H9 (cell line): ENCODE results near the gene KAT8. TPM values are rescaled to one million over a fixed set of nuclear protein-coding genes. Genes with fewer than 3 reads are reported as not detected.

Experiments used
- DNase-seq: peaks from one replicate; pipeline ENCODE4 v3.0.0-alpha.2; 2017
- H2AFZ ChIP-seq: one replicate; pipeline ENCODE4 v1.6.1; 2013; ENCODE audit warnings: mild to moderate bottlenecking, low read length, control low read depth, moderate library complexity
- H2AK5ac ChIP-seq: 2 replicates; pipeline ENCODE4 v1.6.1; 2013; ENCODE audit warnings: low read length, control low read depth, mixed read lengths; ENCODE audit not compliant: insufficient read length
- H2BK120ac ChIP-seq: one replicate; pipeline ENCODE4 v1.6.1; 2013; ENCODE audit warnings: low read depth, mild to moderate bottlenecking, low read length, control low read depth, inconsistent platforms; ENCODE audit not compliant: poor library complexity, severe bottlenecking
- H2BK12ac ChIP-seq: 2 replicates; pipeline ENCODE4 v1.6.1; 2013; ENCODE audit warnings: low read length, control low read depth, mixed read lengths, low read depth; ENCODE audit not compliant: insufficient read length
- H2BK15ac ChIP-seq: 2 replicates; pipeline ENCODE4 v1.6.1; 2013; ENCODE audit warnings: low read depth, low read length, control low read depth
- H2BK20ac ChIP-seq: one replicate; pipeline ENCODE4 v1.6.1; 2013; ENCODE audit warnings: low read depth, mild to moderate bottlenecking, low read length, control low read depth, inconsistent platforms; ENCODE audit not compliant: poor library complexity, severe bottlenecking
- H2BK5ac ChIP-seq: 2 replicates; pipeline ENCODE4 v1.6.1; 2013; ENCODE audit warnings: low read length, control low read depth, mixed read lengths; ENCODE audit not compliant: insufficient read length
- H3K14ac ChIP-seq: 2 replicates; pipeline ENCODE4 v1.6.1; 2013; ENCODE audit warnings: low read length, control low read depth; ENCODE audit not compliant: insufficient read depth
- H3K18ac ChIP-seq: 2 replicates; pipeline ENCODE4 v1.6.1; 2013; ENCODE audit warnings: low read depth, mild to moderate bottlenecking, mixed read lengths, low read length, control low read depth; ENCODE audit not compliant: insufficient read length
- H3K23ac ChIP-seq: 2 replicates; pipeline ENCODE4 v1.6.1; 2013; ENCODE audit warnings: low read length, control low read depth, mixed read lengths, low read depth; ENCODE audit not compliant: insufficient read length
- H3K23me2 ChIP-seq: 2 replicates; pipeline ENCODE4 v1.6.1; 2013; ENCODE audit warnings: low read depth, mild to moderate bottlenecking, mixed read lengths, low read length, control low read depth; ENCODE audit not compliant: insufficient read length, poor library complexity, severe bottlenecking
- H3K27ac ChIP-seq: 2 replicates; pipeline ENCODE4 v1.5.1; 2013; ENCODE audit warnings: low read length, control low read depth, mixed read lengths, low read depth; ENCODE audit not compliant: insufficient read length
- H3K27me3 ChIP-seq: 2 replicates; pipeline ENCODE4 v1.6.1; 2013; ENCODE audit warnings: low read length, control low read depth, inconsistent platforms; ENCODE audit not compliant: insufficient read depth
- H3K4ac ChIP-seq: 2 replicates; pipeline ENCODE4 v1.6.1; 2013; ENCODE audit warnings: low read depth, mild to moderate bottlenecking, control low read depth, inconsistent platforms, low read length, moderate library complexity
- H3K4me1 ChIP-seq: 2 replicates; pipeline ENCODE4 v1.6.1; 2013; ENCODE audit warnings: low read length, control low read depth, inconsistent platforms; ENCODE audit not compliant: insufficient read depth
- H3K4me2 ChIP-seq: 2 replicates; pipeline ENCODE4 v1.6.1; 2013; ENCODE audit warnings: low read length, control low read depth, mixed read lengths; ENCODE audit not compliant: insufficient read length, insufficient read depth
- H3K56ac ChIP-seq: 2 replicates; pipeline ENCODE4 v1.6.1; 2013; ENCODE audit warnings: low read depth, mild to moderate bottlenecking, mixed read lengths, low read length, control low read depth; ENCODE audit not compliant: insufficient read length
- H3K79me1 ChIP-seq: 2 replicates; pipeline ENCODE4 v1.6.1; 2013; ENCODE audit warnings: low read depth, mild to moderate bottlenecking, moderate library complexity, low read length, control low read depth, inconsistent platforms; ENCODE audit not compliant: insufficient read depth, poor library complexity, severe bottlenecking
- H3K79me2 ChIP-seq: 2 replicates; pipeline ENCODE4 v1.6.1; 2013; ENCODE audit warnings: low read length, control low read depth, inconsistent platforms; ENCODE audit not compliant: insufficient read depth
- H3K9ac ChIP-seq: 2 replicates; pipeline ENCODE4 v1.6.1; 2013; ENCODE audit warnings: low read length, control low read depth, mixed read lengths; ENCODE audit not compliant: insufficient read length; ENCODE audit errors: extremely low read depth
- H3K9me3 ChIP-seq: one replicate; pipeline ENCODE4 v1.6.1; 2013; ENCODE audit warnings: low read depth, low read length, inconsistent platforms; ENCODE audit not compliant: control insufficient read depth
- H3T11ph ChIP-seq: one replicate; pipeline ENCODE4 v1.6.1; 2013; ENCODE audit warnings: mild to moderate bottlenecking, low read length, control low read depth, inconsistent platforms
- H4K20me1 ChIP-seq: one replicate; pipeline ENCODE4 v1.6.1; 2013; ENCODE audit not compliant: control insufficient read depth, insufficient read length, insufficient read depth
- H4K5ac ChIP-seq: 2 replicates; pipeline ENCODE4 v1.6.1; 2013; ENCODE audit warnings: low read depth, mild to moderate bottlenecking, mixed read lengths, low read length, control low read depth; ENCODE audit not compliant: insufficient read length
- H4K8ac ChIP-seq: replicated peaks from 2 replicates; pipeline ENCODE4 v1.6.1; 2013; ENCODE audit warnings: low read length, control low read depth, mixed read lengths, low read depth; ENCODE audit not compliant: insufficient read length
- H4K91ac ChIP-seq: 2 replicates; pipeline ENCODE4 v1.6.1; 2013; ENCODE audit warnings: low read depth, mild to moderate bottlenecking, moderate library complexity, mixed read lengths, low read length, control low read depth; ENCODE audit not compliant: insufficient read length
- H3K27ac Mint-ChIP-seq, 3 experiments: 2 replicates in 2 of 3; 3 replicates in 1 of 3; pipeline ENCODE4 v1.8.0; 2020 to 2021; ENCODE audit warnings: mixed read lengths in 3 of 3, mild to moderate bottlenecking in 1 of 3, moderate library complexity in 1 of 3
- H3K27me3 Mint-ChIP-seq: 2 replicates; pipeline ENCODE4 v1.8.0; 2021; ENCODE audit warnings: low read depth, mild to moderate bottlenecking, moderate library complexity, mixed read lengths
- H3K36me3 Mint-ChIP-seq, 3 experiments: 2 replicates in 2 of 3; 3 replicates in 1 of 3; pipeline ENCODE4 v1.8.0; 2020 to 2021; ENCODE audit warnings: low read depth in 3 of 3, mixed read lengths in 3 of 3; ENCODE audit not compliant: insufficient read depth in 1 of 3
- H3K4me1 Mint-ChIP-seq, 2 experiments: 2 replicates each; pipeline ENCODE4 v1.8.0; 2020; ENCODE audit warnings: mixed read lengths in 2 of 2
- H3K4me3 Mint-ChIP-seq, 2 experiments: 2 replicates in 1 of 2; 3 replicates in 1 of 2; pipeline ENCODE4 v1.8.0; 2020 to 2021; ENCODE audit warnings: mild to moderate bottlenecking in 2 of 2, mixed read lengths in 2 of 2, moderate library complexity in 1 of 2
- H3K9me3 Mint-ChIP-seq, 2 experiments: 2 replicates in 1 of 2; 3 replicates in 1 of 2; pipeline ENCODE4 v1.8.0; 2020; ENCODE audit warnings: mild to moderate bottlenecking in 2 of 2, mixed read lengths in 2 of 2, moderate library complexity in 1 of 2
- WGBS: extraction: QIAGEN DNeasy Blood & Tissue Kit; methylation state at CpG from one replicate; pipeline ENCODE4 v1.1.7; 2013; ENCODE audit warnings: missing lambda C conversion rate, low lambda C conversion rate, mixed read lengths; ENCODE audit not compliant: insufficient read length; ENCODE audit errors: extremely low coverage; 5-methylcytosine and 5-hydroxymethylcytosine counted together
- total RNA-seq: library from RNA; stranded (reverse); gene quantifications from 2 replicates; pipeline ENCODE4 v1.2.1, GENCODE V29; 2021
- TF ChIP-seq, protein P1 (sequence below): fragments of 200-600 bp; sonication (generic); conservative IDR thresholded peaks from 3 replicates; pipeline ENCODE4 v1.8.0; 2021; ENCODE audit warnings: antibody characterized with exemption, mild to moderate bottlenecking

The KAT8 gene
- total RNA-seq, 1 experiment from 2014 or later = 52.1 TPM

DNA sequence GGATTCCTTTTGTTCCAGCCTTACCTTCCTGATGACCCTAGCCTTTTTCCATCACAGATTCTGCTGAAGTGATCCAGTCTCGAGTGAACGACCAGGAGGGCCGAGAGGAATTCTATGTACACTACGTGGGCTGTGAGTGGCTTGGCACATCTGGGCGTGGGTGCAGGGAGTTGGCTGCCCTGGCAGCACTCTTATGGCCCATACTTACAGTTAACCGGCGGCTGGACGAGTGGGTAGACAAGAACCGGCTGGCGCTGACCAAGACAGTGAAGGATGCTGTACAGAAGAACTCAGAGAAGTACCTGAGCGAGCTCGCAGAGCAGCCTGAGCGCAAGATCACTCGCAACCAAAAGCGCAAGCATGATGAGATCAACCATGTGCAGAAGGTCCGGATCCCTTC, 2.7 kb downstream of the KAT8 start:
- Mint-ChIP-seq H3K4me3 (no peak overlapping the region; a peak in 2 of 5 replicates), H3K4me1 (peaks cover 10 to 11% of the 10 kb centered on the region in 2 experiments), H3K9me3 (no peaks in the 10 kb centered on the region; a peak in 1 of 5 replicates), H3K27me3 (no peaks in the 10 kb centered on the region), H3K36me3 (peaks cover 31 to 50% (median 42%) of the 10 kb centered on the region in 3 experiments), H3K27ac (no peak overlapping the region)
- H4K5ac ChIP-seq = no peak overlapping the region
- no peak overlapping the region for H3K23ac ChIP-seq
- H4K20me1 ChIP-seq = no peaks in the 10 kb centered on the region
- no peak overlapping the region for H2AK5ac ChIP-seq
- H3K9me3 ChIP-seq = no peaks in the 10 kb centered on the region
- no peak overlapping the region for H2BK120ac ChIP-seq
- no peak overlapping the region for H3K27ac ChIP-seq
- H3K27me3 ChIP-seq = no peaks in the 10 kb centered on the region
- TF ChIP-seq, protein P1, sequence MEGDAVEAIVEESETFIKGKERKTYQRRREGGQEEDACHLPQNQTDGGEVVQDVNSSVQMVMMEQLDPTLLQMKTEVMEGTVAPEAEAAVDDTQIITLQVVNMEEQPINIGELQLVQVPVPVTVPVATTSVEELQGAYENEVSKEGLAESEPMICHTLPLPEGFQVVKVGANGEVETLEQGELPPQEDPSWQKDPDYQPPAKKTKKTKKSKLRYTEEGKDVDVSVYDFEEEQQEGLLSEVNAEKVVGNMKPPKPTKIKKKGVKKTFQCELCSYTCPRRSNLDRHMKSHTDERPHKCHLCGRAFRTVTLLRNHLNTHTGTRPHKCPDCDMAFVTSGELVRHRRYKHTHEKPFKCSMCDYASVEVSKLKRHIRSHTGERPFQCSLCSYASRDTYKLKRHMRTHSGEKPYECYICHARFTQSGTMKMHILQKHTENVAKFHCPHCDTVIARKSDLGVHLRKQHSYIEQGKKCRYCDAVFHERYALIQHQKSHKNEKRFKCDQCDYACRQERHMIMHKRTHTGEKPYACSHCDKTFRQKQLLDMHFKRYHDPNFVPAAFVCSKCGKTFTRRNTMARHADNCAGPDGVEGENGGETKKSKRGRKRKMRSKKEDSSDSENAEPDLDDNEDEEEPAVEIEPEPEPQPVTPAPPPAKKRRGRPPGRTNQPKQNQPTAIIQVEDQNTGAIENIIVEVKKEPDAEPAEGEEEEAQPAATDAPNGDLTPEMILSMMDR = no peak
- H3K4ac ChIP-seq = no peak overlapping the region
- H3K9ac ChIP-seq = no peak overlapping the region
- H4K91ac ChIP-seq = no peak overlapping the region
- peaks cover 5% of the 10 kb centered on the region for H3K79me1 ChIP-seq
- H3K23me2 ChIP-seq = no peaks in the 10 kb centered on the region
- no peak overlapping the region for H2BK15ac ChIP-seq
- no peak overlapping the region for H2BK5ac ChIP-seq
- H3K4me1 ChIP-seq = 0 out of 2 replicates have a peak, but pooled peaks cover 2% of the 10 kb centered on the region
- H3K18ac ChIP-seq = no peak overlapping the region
- no peak for DNase-seq
- no peak overlapping the region for H3K56ac ChIP-seq
- no peak overlapping the region for H2BK12ac ChIP-seq
- H3K14ac ChIP-seq = no peak overlapping the region
- H3T11ph ChIP-seq = no peak overlapping the region
- H3K4me2 ChIP-seq = no peak overlapping the region
- no peak overlapping the region for H2AFZ ChIP-seq
- no peak overlapping the region for H2BK20ac ChIP-seq
- H4K8ac ChIP-seq = no peak overlapping the region
- H3K79me2 ChIP-seq = peaks cover 5% of the 10 kb centered on the region; the same call in 1 of the 2 replicates
- WGBS = no CpG with 5 or more reads among the region's 16 CpGs
